ENCODE data around the gene MRGPRG. TPM values are rescaled to one million over a fixed set of nuclear protein-coding genes. Genes with fewer than 3 reads are reported as not detected.

Gene MRGPRG
- total RNA-seq, 4 donors from 2014 or later = not detected

DNA sequence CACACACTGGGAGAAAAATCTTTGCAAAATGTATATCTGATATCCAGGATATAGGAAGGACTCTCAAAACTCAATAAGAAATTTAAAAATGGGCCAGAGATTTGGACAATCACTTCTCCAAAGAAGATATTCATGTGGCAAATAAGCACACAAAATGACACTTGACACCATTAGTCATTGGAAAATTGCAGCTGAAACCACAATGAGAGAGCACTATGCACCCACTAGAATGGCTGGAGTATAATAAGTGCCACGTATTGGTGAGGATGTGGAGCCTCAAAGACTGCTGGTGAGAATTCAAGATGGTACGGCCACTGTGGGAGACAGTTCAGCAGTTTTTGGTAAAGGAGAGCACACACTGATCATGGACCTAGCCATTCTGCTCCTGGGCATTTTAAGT, 40.7 kb downstream of the MRGPRG start:
- no peak overlapping the region for H3K27ac ChIP-seq
- H3K36me3 ChIP-seq = no peaks in the 10 kb centered on the region
- 77 to 81% methylated on average over 2 of the region's 2 CpGs for WGBS, 2 donors
- no peak overlapping the region for H3K4me3 ChIP-seq
- H3K4me1 ChIP-seq = no peaks in the 10 kb centered on the region
- H3K27me3 ChIP-seq = no peaks in the 10 kb centered on the region
- peaks cover 0 to 14% (median 2%) of the 10 kb centered on the region in 4 donors for H3K9me3 ChIP-seq
- TF ChIP-seq EP300 (IDR thresholded peaks at IDR 0.05) (no peak), POLR2A (IDR thresholded peaks at IDR 0.05) (no peak)
- TF ChIP-seq, protein P1, sequence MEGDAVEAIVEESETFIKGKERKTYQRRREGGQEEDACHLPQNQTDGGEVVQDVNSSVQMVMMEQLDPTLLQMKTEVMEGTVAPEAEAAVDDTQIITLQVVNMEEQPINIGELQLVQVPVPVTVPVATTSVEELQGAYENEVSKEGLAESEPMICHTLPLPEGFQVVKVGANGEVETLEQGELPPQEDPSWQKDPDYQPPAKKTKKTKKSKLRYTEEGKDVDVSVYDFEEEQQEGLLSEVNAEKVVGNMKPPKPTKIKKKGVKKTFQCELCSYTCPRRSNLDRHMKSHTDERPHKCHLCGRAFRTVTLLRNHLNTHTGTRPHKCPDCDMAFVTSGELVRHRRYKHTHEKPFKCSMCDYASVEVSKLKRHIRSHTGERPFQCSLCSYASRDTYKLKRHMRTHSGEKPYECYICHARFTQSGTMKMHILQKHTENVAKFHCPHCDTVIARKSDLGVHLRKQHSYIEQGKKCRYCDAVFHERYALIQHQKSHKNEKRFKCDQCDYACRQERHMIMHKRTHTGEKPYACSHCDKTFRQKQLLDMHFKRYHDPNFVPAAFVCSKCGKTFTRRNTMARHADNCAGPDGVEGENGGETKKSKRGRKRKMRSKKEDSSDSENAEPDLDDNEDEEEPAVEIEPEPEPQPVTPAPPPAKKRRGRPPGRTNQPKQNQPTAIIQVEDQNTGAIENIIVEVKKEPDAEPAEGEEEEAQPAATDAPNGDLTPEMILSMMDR (IDR thresholded peaks at IDR 0.05) = no peak
- no peak for DNase-seq (ENCODE audit: low spot score in 2 of 2)

DNA sequence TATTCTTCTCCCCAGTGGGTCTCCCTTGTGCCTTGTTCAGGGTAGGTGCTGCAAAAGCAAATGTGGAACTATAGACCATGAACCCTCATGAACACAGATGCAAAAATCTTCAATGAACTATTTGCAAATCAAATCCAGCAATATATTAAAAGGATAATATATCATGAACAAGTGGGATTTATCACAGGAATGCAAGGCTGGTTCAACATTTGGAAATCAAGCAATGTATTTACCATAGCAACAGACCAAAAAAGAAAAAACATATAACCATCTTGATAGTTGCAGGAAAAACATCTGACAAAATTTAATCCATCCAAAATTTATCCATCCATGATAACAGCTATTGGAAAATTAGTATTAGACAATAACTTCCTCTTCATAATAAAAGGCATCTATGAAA, 42.1 kb downstream of the MRGPRG start:
- no peaks in the 10 kb centered on the region for H3K36me3 ChIP-seq
- no peak for TF ChIP-seq EP300 (IDR thresholded peaks at IDR 0.05)
- TF ChIP-seq POLR2A (IDR thresholded peaks at IDR 0.05) = no peak
- TF ChIP-seq, protein P1 (IDR thresholded peaks at IDR 0.05) = no peak
- H3K9me3 ChIP-seq = peaks cover 0 to 14% (median 2%) of the 10 kb centered on the region in 4 donors

DNA sequence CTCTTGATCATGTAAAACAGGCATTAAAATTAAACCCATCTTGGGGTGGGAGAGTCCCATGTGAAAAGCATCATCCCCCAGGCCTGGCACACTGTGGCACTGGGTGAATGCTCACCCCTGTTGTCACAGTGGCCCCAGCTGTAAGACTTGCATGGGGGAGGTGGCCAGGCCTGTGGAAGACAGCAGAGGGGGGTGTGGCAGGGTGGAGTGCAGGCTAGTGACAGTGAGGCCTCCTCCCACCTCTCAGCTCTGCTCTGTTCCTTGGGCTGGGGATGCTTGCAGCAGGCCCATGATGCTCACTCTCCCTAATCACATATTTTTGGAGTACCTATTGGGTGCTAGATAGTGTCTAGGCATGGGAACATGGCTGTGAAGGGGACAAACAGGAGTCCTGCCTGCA, 43.4 kb downstream of the MRGPRG start:
- H3K27me3 ChIP-seq = no peaks in the 10 kb centered on the region
- H3K4me3 ChIP-seq = no peak overlapping the region
- no peaks in the 10 kb centered on the region for H3K36me3 ChIP-seq
- DNase-seq (ENCODE audit: low spot score in 2 of 2) = no peak
- H3K4me1 ChIP-seq = peaks cover 0 to under 1% (median 0%) of the 10 kb centered on the region in 4 donors
- no peak overlapping the region for H3K27ac ChIP-seq
- TF ChIP-seq EP300 (IDR thresholded peaks at IDR 0.05) (no peak), POLR2A (IDR thresholded peaks at IDR 0.05) (no peak)
- TF ChIP-seq, protein P1 (IDR thresholded peaks at IDR 0.05) = no peak
- peaks cover 0 to 14% (median 2%) of the 10 kb centered on the region in 4 donors for H3K9me3 ChIP-seq

More for the DNA sequence above, 42.1 kb downstream of the MRGPRG start:
- Histone ChIP-seq H3K4me3 (no peak overlapping the region), H3K27me3 (no peaks in the 10 kb centered on the region), H3K27ac (no peak overlapping the region), H3K4me1 (no peaks in the 10 kb centered on the region)
- DNase-seq (ENCODE audit: low spot score in 2 of 2) = no peak

DNA sequence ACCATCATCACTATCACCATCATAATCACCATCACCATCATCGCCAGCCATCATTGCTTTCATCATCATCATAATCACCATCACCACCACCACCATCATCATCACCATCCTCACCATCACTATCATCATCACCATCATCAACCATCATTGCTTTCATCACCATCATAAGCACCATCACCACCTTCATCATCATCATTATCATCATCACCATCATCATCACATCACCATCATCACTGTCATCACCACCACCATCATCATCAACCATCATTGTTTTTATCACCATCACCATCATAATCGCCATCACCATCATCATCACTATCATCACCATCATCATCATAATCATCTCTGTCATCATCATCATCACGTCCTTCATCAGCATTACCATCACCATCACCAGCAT, 44.2 kb downstream of the MRGPRG start:
- Histone ChIP-seq H3K27ac (no peak overlapping the region), H3K27me3 (no peaks in the 10 kb centered on the region), H3K9me3 (peaks cover 0 to 14% (median 2%) of the 10 kb centered on the region in 4 donors), H3K4me1 (peaks cover 0 to 9% (median 3%) of the 10 kb centered on the region in 4 donors), H3K36me3 (no peaks in the 10 kb centered on the region), H3K4me3 (no peak overlapping the region)
- DNase-seq (ENCODE audit: low spot score in 2 of 2) = no peak
- no peak for TF ChIP-seq EP300 (IDR thresholded peaks at IDR 0.05)
- TF ChIP-seq, protein P1 (IDR thresholded peaks at IDR 0.05) = no peak
- TF ChIP-seq POLR2A (IDR thresholded peaks at IDR 0.05) = no peak
- 92 to 95% methylated on average over 3 of the region's 3 CpGs for WGBS, 2 donors

DNA sequence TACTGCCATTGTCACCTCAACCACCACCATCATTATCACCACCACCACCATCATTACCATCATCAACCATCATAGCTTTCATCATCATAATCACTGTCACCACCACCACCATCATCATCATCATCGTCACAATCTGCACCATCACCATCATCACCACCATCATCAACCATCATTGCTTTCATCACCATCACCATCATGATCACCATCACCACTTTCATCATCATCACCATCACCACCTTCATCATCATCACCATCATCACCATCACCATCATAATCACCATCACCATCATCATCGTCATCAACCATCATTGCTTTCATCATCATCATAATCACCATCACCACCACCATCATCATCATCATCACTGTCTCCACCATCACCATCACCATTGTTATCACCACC, 44.8 kb downstream of the MRGPRG start:
- 96% methylated on average over 2 of the region's 2 CpGs for whole genome bisulfite sequencing, 2 donors
- H3K4me3 ChIP-seq = no peak overlapping the region
- no peaks in the 10 kb centered on the region for H3K27me3 ChIP-seq
- H3K9me3 ChIP-seq = peaks cover 0 to 14% (median 2%) of the 10 kb centered on the region in 4 donors
- H3K4me1 ChIP-seq = peaks cover 0 to 15% (median 8%) of the 10 kb centered on the region in 4 donors
- TF ChIP-seq POLR2A (IDR thresholded peaks at IDR 0.05) (no peak), EP300 (IDR thresholded peaks at IDR 0.05) (no peak)
- TF ChIP-seq, protein P1 (IDR thresholded peaks at IDR 0.05) = no peak
- H3K36me3 ChIP-seq = no peaks in the 10 kb centered on the region
- no peak overlapping the region for H3K27ac ChIP-seq
- DNase-seq (ENCODE audit: low spot score in 2 of 2) = no peak

All from tibial nerve (tissue), 4 donors.